HCT116 (cell line): ENCODE data around the gene ALDH6A1. TPM values are rescaled to one million over a fixed set of nuclear protein-coding genes. Genes with fewer than 3 reads are reported as not detected.

Source experiments
- ATAC-seq: fragments of 200-7000 bp; cut with Tn5 transposase; 2 replicates; pipeline ENCODE4 v1.9.1; 2020; ENCODE audit warnings: mild to moderate bottlenecking, moderate library complexity
- BruUV-seq: library from RNA; stranded (reverse); fragments of 400-500 nt; replicated peaks from 2 replicates; lab custom pipeline; 2021; lab: Mats Ljungman, UMichigan
- CTCF ChIA-PET: fragments of 300-600 bp; sonication (Branson Sonifier 250); formaldehyde crosslinking; loops from one replicate; lab custom pipeline; 2021; ENCODE audit warnings: antibody characterized with exemption; lab: Charles Lee
- POLR2A ChIA-PET: fragments of 300-600, 350-600 bp; sonication (Branson Sonifier 250); formaldehyde crosslinking; loops from one replicate; lab custom pipeline; 2021; ENCODE audit warnings: antibody characterized with exemption; lab: Charles Lee
- RAD21 ChIA-PET, 2 experiments: fragments of 300-600 bp; sonication (Branson Sonifier 250); formaldehyde crosslinking; loops; one replicate each; lab custom pipeline; 2023; ENCODE audit warnings: low total read pairs in 2 of 2; ENCODE audit not compliant: uncharacterized antibody in 2 of 2, unreplicated experiment in 2 of 2, low non-redundant PET in 1 of 2; lab: Charles Lee
- DNase-seq: peaks from one replicate; pipeline ENCODE4 v3.0.0-alpha.2; 2010; ENCODE audit warnings: low read depth, low spot score
- H2AFZ ChIP-seq: fragments of 200-600 bp; shearing (Covaris generic), sonication (generic); 2 replicates; pipeline ENCODE4 v1.6.1; 2017; ENCODE audit warnings: low read depth, mixed run types, mixed read lengths, antibody characterized with exemption, low read length; ENCODE audit not compliant: poor library complexity, severe bottlenecking
- H3K27ac ChIP-seq: 2 replicates; pipeline ENCODE4 v1.5.1; 2012; ENCODE audit warnings: low read depth, low read length
- H3K27me3 ChIP-seq: fragments of 200-600 bp; sonication (generic); 2 replicates; pipeline ENCODE4 v1.6.1; 2016; ENCODE audit warnings: mixed run types, low read length, mixed read lengths; ENCODE audit not compliant: insufficient read depth
- H3K36me3 ChIP-seq, 2 experiments: fragments of 200-500 bp in 1 of 2; fragments of 200-600 bp in 1 of 2; sonication (Bioruptor generic) in 1 of 2; sonication (generic) in 1 of 2; 2 replicates each; pipeline versions ENCODE4 v1.5.1 to v1.6.1; 2014 to 2016; ENCODE audit warnings: low read length in 2 of 2, inconsistent platforms in 1 of 2, mixed read lengths in 1 of 2, mixed run types in 1 of 2; ENCODE audit not compliant: insufficient read depth in 2 of 2, control insufficient read depth in 1 of 2
- H3K4me1 ChIP-seq, 2 experiments: fragments of 200-600 bp in 1 of 2; sonication (generic) in 1 of 2; 2 replicates each; pipeline versions ENCODE4 v1.5.1 to v1.6.1; 2012 to 2017; ENCODE audit warnings: low read length in 2 of 2, inconsistent platforms in 1 of 2, mild to moderate bottlenecking in 1 of 2, mixed read lengths in 1 of 2, mixed run types in 1 of 2, moderate library complexity in 1 of 2; ENCODE audit not compliant: insufficient read depth in 2 of 2, control insufficient read depth in 1 of 2
- H3K4me2 ChIP-seq: fragments of 200-600 bp; sonication (generic); 2 replicates; pipeline ENCODE4 v1.6.1; 2017; ENCODE audit warnings: mixed run types, low read length, mixed read lengths
- H3K4me3 ChIP-seq, 2 experiments: fragments of 200-600 bp in 1 of 2; sonication (generic) in 1 of 2; replicated peaks in 1 of 2; 2 replicates each; pipeline ENCODE4 v1.5.1; 2011 to 2016; ENCODE audit warnings: low read length in 2 of 2, control low read depth in 1 of 2, low read depth in 1 of 2, mild to moderate bottlenecking in 1 of 2, mixed read lengths in 1 of 2, mixed run types in 1 of 2
- H3K79me2 ChIP-seq: fragments of 200-600 bp; sonication (generic); 2 replicates; pipeline ENCODE4 v1.6.1; 2017; ENCODE audit warnings: mild to moderate bottlenecking, mixed run types, low read length, moderate library complexity, mixed read lengths; ENCODE audit not compliant: insufficient read depth
- H3K9ac ChIP-seq: fragments of 200-600 bp; sonication (generic); 2 replicates; pipeline ENCODE4 v1.6.1; 2016; ENCODE audit warnings: low read length, mixed read lengths
- H3K9me2 ChIP-seq: fragments of 200-600 bp; sonication (generic), shearing (Covaris generic); 2 replicates; pipeline ENCODE4 v1.6.1; 2017; ENCODE audit warnings: mixed run types, mild to moderate bottlenecking, moderate library complexity; ENCODE audit not compliant: insufficient read depth
- H3K9me3 ChIP-seq, 2 experiments: fragments of 200-500 bp in 1 of 2; fragments of 200-600 bp in 1 of 2; sonication (Bioruptor generic) in 1 of 2; sonication (generic) in 1 of 2; 2 replicates each; pipeline ENCODE4 v1.6.1; 2014 to 2017; ENCODE audit warnings: low read length in 2 of 2, mixed read lengths in 2 of 2, inconsistent platforms in 1 of 2, low read depth in 1 of 2, mild to moderate bottlenecking in 1 of 2, mixed run types in 1 of 2, moderate library complexity in 1 of 2; ENCODE audit not compliant: control insufficient read depth in 1 of 2, insufficient read depth in 1 of 2
- H4K20me1 ChIP-seq: fragments of 200-600 bp; sonication (generic), shearing (Covaris generic); 2 replicates; pipeline ENCODE4 v1.6.1; 2017; ENCODE audit warnings: mixed run types, mild to moderate bottlenecking, moderate library complexity; ENCODE audit not compliant: insufficient read depth
- CTCF ChIP-seq, 3 experiments: fragments of 200-600 bp in 1 of 3; sonication (generic) in 1 of 3; IDR thresholded peaks in 2 of 3; conservative IDR thresholded peaks in 1 of 3; 2 replicates each; pipeline ENCODE4 v1.5.1; 2012 to 2017; ENCODE audit warnings: low read depth in 2 of 3, low read length in 2 of 3, antibody characterized with exemption in 1 of 3, borderline replicate concordance in 1 of 3, control low read depth in 1 of 3, mild to moderate bottlenecking in 1 of 3, mixed read lengths in 1 of 3, mixed run types in 1 of 3, moderate library complexity in 1 of 3; ENCODE audit not compliant: insufficient read depth in 1 of 3
- EGR1 ChIP-seq: IDR thresholded peaks from 2 replicates; pipeline ENCODE4 v1.6.1; 2012; ENCODE audit warnings: low read depth
- EZH2 ChIP-seq: fragments of 200-600 bp; sonication (generic); IDR thresholded peaks from 2 replicates; pipeline ENCODE4 v1.6.1; 2017; ENCODE audit warnings: antibody characterized with exemption, mixed run types
- EZH2phosphoT487 ChIP-seq: fragments of 200-600 bp; IDR thresholded peaks from 2 replicates; pipeline ENCODE4 v1.6.1; 2018; ENCODE audit warnings: antibody characterized with exemption, borderline replicate concordance
- FOSL1 ChIP-seq: IDR thresholded peaks from 2 replicates; pipeline ENCODE4 v1.6.1; 2012; ENCODE audit warnings: low read depth
- MAX ChIP-seq: IDR thresholded peaks from 2 replicates; pipeline ENCODE4 v1.6.1; 2012
- POLR2AphosphoS5 ChIP-seq: IDR thresholded peaks from 2 replicates; pipeline ENCODE4 v1.6.1; 2011; ENCODE audit warnings: mild to moderate bottlenecking, low read depth, low read length, moderate library complexity
- RAD21 ChIP-seq: IDR thresholded peaks from 2 replicates; pipeline ENCODE4 v1.6.1; 2012; ENCODE audit warnings: low read depth, mild to moderate bottlenecking
- REST ChIP-seq: IDR thresholded peaks from 2 replicates; pipeline ENCODE4 v1.6.1; 2012; ENCODE audit warnings: low read depth
- SIN3A ChIP-seq: IDR thresholded peaks from 2 replicates; pipeline ENCODE4 v1.6.1; 2012; ENCODE audit warnings: low read depth
- SP1 ChIP-seq: IDR thresholded peaks from 2 replicates; pipeline ENCODE4 v1.6.1; 2012; ENCODE audit warnings: low read depth
- SRF ChIP-seq: IDR thresholded peaks from 2 replicates; pipeline ENCODE4 v1.6.1; 2012; ENCODE audit warnings: low read depth
- TCF7L2 ChIP-seq: IDR thresholded peaks from 2 replicates; pipeline ENCODE4 v1.7.0; 2011; ENCODE audit warnings: borderline replicate concordance, inconsistent platforms; ENCODE audit not compliant: insufficient read depth, insufficient read length; ENCODE audit errors: extremely low read depth
- YY1 ChIP-seq: IDR thresholded peaks from 2 replicates; pipeline ENCODE4 v1.6.1; 2011; ENCODE audit warnings: low read length, low read depth, moderate library complexity, mild to moderate bottlenecking; ENCODE audit not compliant: insufficient replicate concordance; ENCODE audit errors: extremely low read depth
- ZBTB33 ChIP-seq: IDR thresholded peaks from 2 replicates; pipeline ENCODE4 v1.6.1; 2011; ENCODE audit warnings: mild to moderate bottlenecking, low read length, moderate library complexity; ENCODE audit not compliant: insufficient replicate concordance; ENCODE audit errors: extremely low read depth
- ZFX ChIP-seq: fragments of 450-650 bp; IDR thresholded peaks from 2 replicates; pipeline ENCODE4 v1.6.1; 2017
- ZNF274 ChIP-seq: fragments of 200-500 bp; sonication (Bioruptor generic); IDR thresholded peaks from 2 replicates; pipeline ENCODE4 v1.6.1; 2014; ENCODE audit warnings: mild to moderate bottlenecking, low read depth, low read length, inconsistent platforms
- intact Hi-C: fragments of 100-400 bp; cut with micrococcal nuclease; formaldehyde crosslinking; loops from 2 replicates; pipeline ENCODE4 v1.10.0; 2022
- total RNA-seq: library from RNA; stranded (reverse); gene quantifications from one replicate; pipeline ENCODE4 v1.2.1, GENCODE V29; 2021; ENCODE audit not compliant: unreplicated experiment
- TF ChIP-seq, protein P1 (sequence below): IDR thresholded peaks from 2 replicates; pipeline ENCODE4 v1.6.1; 2012

ALDH6A1 gene
- total RNA-seq, 1 experiment from 2014 or later, result 15.6 TPM

GRCh38 chr14:74018586-74019407, 65.5 kb downstream of the ALDH6A1 start, which contains the start of the genes BBOF1 and ENTPD5:
Gene BBOF1 (plus strand): TSS chr14:74019349. CDS start chr14:74019479, 130 bp downstream.
Gene ENTPD5 (minus strand): TSS chr14:74019288. CDS start chr14:73988102, 31,186 bp downstream.
- Histone ChIP-seq H3K27ac (peak within 1 kb of the TSS; percentile 94), H3K79me2 (0 out of 2 replicates have a peak, but pooled peaks cover 4% of the 10 kb centered on the region), H3K9me2 (no peaks in the 10 kb centered on the region), H3K9ac (peak within 1 kb of the TSS; percentile 96), H3K4me3 (peak within 1 kb of the TSS; percentile 78 to 87), H4K20me1 (no peaks in the 10 kb centered on the region), H3K4me2 (peak within 1 kb of the TSS; percentile 79), H3K36me3 (no peaks in the 10 kb centered on the region), H3K9me3 (no peaks in the 10 kb centered on the region), H3K4me1 (peaks cover 17 to 34% of the 10 kb centered on the region in 2 experiments), H3K27me3 (no peaks in the 10 kb centered on the region), H2AFZ (no peak within 1 kb of the TSS)
- ChIA-PET CTCF (no interaction called here), POLR2A (no interaction called here), RAD21 (no interaction called here)
- BruUV-seq, result TSS peak; percentile 61
- ATAC-seq, result peak; percentile 91
- DNase-seq, result peak; percentile 55
- intact Hi-C loops, result loop anchor here (5.0 kb wide), 1 partner anchor 66 kb away; the partner anchor contains the start of genes COQ6 and FAM161B
- TF ChIP-seq MAX (peak; percentile 63), SRF (no peak; the same call in 1 of the 2 replicates), FOSL1 (no peak), TCF7L2 (peak; percentile 46), POLR2AphosphoS5 (peak; percentile 91), RAD21 (no peak), EGR1 (no peak), ZNF274 (no peak), ZFX (peak; percentile 71), REST (no peak), SP1 (no peak), ZBTB33 (peak; percentile 47), YY1 (peak; percentile 68), EZH2phosphoT487 (no peak), SIN3A (peak; percentile 36), CTCF (IDR thresholded peaks at IDR 0.05 in 2 of 3, conservative IDR thresholded peaks at IDR 0.05 in 1 of 3; ENCODE audit: borderline replicate concordance in 1 of 3, insufficient read depth in 1 of 3, low read depth in 2 of 3, low read length in 2 of 3) (no peak), EZH2 (no peak)
- TF ChIP-seq, protein P1, sequence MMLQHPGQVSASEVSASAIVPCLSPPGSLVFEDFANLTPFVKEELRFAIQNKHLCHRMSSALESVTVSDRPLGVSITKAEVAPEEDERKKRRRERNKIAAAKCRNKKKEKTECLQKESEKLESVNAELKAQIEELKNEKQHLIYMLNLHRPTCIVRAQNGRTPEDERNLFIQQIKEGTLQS, result no peak
